H9 (cell line): ENCODE results near the gene ARPC1A. TPM values are rescaled to one million over a fixed set of nuclear protein-coding genes. Genes with fewer than 3 reads are reported as not detected.

Source experiments
- DNase-seq: peaks from one replicate; pipeline ENCODE4 v3.0.0-alpha.2; 2017
- H2AFZ ChIP-seq: one replicate; pipeline ENCODE4 v1.6.1; 2013; ENCODE audit warnings: mild to moderate bottlenecking, low read length, control low read depth, moderate library complexity
- H2AK5ac ChIP-seq: 2 replicates; pipeline ENCODE4 v1.6.1; 2013; ENCODE audit warnings: low read length, control low read depth, mixed read lengths; ENCODE audit not compliant: insufficient read length
- H2BK120ac ChIP-seq: one replicate; pipeline ENCODE4 v1.6.1; 2013; ENCODE audit warnings: low read depth, mild to moderate bottlenecking, low read length, control low read depth, inconsistent platforms; ENCODE audit not compliant: poor library complexity, severe bottlenecking
- H2BK12ac ChIP-seq: 2 replicates; pipeline ENCODE4 v1.6.1; 2013; ENCODE audit warnings: low read length, control low read depth, mixed read lengths, low read depth; ENCODE audit not compliant: insufficient read length
- H2BK15ac ChIP-seq: 2 replicates; pipeline ENCODE4 v1.6.1; 2013; ENCODE audit warnings: low read depth, low read length, control low read depth
- H2BK20ac ChIP-seq: one replicate; pipeline ENCODE4 v1.6.1; 2013; ENCODE audit warnings: low read depth, mild to moderate bottlenecking, low read length, control low read depth, inconsistent platforms; ENCODE audit not compliant: poor library complexity, severe bottlenecking
- H2BK5ac ChIP-seq: 2 replicates; pipeline ENCODE4 v1.6.1; 2013; ENCODE audit warnings: low read length, control low read depth, mixed read lengths; ENCODE audit not compliant: insufficient read length
- H3K14ac ChIP-seq: 2 replicates; pipeline ENCODE4 v1.6.1; 2013; ENCODE audit warnings: low read length, control low read depth; ENCODE audit not compliant: insufficient read depth
- H3K18ac ChIP-seq: 2 replicates; pipeline ENCODE4 v1.6.1; 2013; ENCODE audit warnings: low read depth, mild to moderate bottlenecking, mixed read lengths, low read length, control low read depth; ENCODE audit not compliant: insufficient read length
- H3K23ac ChIP-seq: 2 replicates; pipeline ENCODE4 v1.6.1; 2013; ENCODE audit warnings: low read length, control low read depth, mixed read lengths, low read depth; ENCODE audit not compliant: insufficient read length
- H3K23me2 ChIP-seq: 2 replicates; pipeline ENCODE4 v1.6.1; 2013; ENCODE audit warnings: low read depth, mild to moderate bottlenecking, mixed read lengths, low read length, control low read depth; ENCODE audit not compliant: insufficient read length, poor library complexity, severe bottlenecking
- H3K27ac ChIP-seq: 2 replicates; pipeline ENCODE4 v1.5.1; 2013; ENCODE audit warnings: low read length, control low read depth, mixed read lengths, low read depth; ENCODE audit not compliant: insufficient read length
- H3K27me3 ChIP-seq: 2 replicates; pipeline ENCODE4 v1.6.1; 2013; ENCODE audit warnings: low read length, control low read depth, inconsistent platforms; ENCODE audit not compliant: insufficient read depth
- H3K4ac ChIP-seq: 2 replicates; pipeline ENCODE4 v1.6.1; 2013; ENCODE audit warnings: low read depth, mild to moderate bottlenecking, control low read depth, inconsistent platforms, low read length, moderate library complexity
- H3K4me1 ChIP-seq: 2 replicates; pipeline ENCODE4 v1.6.1; 2013; ENCODE audit warnings: low read length, control low read depth, inconsistent platforms; ENCODE audit not compliant: insufficient read depth
- H3K4me2 ChIP-seq: 2 replicates; pipeline ENCODE4 v1.6.1; 2013; ENCODE audit warnings: low read length, control low read depth, mixed read lengths; ENCODE audit not compliant: insufficient read length, insufficient read depth
- H3K56ac ChIP-seq: 2 replicates; pipeline ENCODE4 v1.6.1; 2013; ENCODE audit warnings: low read depth, mild to moderate bottlenecking, mixed read lengths, low read length, control low read depth; ENCODE audit not compliant: insufficient read length
- H3K79me1 ChIP-seq: 2 replicates; pipeline ENCODE4 v1.6.1; 2013; ENCODE audit warnings: low read depth, mild to moderate bottlenecking, moderate library complexity, low read length, control low read depth, inconsistent platforms; ENCODE audit not compliant: insufficient read depth, poor library complexity, severe bottlenecking
- H3K79me2 ChIP-seq: 2 replicates; pipeline ENCODE4 v1.6.1; 2013; ENCODE audit warnings: low read length, control low read depth, inconsistent platforms; ENCODE audit not compliant: insufficient read depth
- H3K9ac ChIP-seq: 2 replicates; pipeline ENCODE4 v1.6.1; 2013; ENCODE audit warnings: low read length, control low read depth, mixed read lengths; ENCODE audit not compliant: insufficient read length; ENCODE audit errors: extremely low read depth
- H3K9me3 ChIP-seq: one replicate; pipeline ENCODE4 v1.6.1; 2013; ENCODE audit warnings: low read depth, low read length, inconsistent platforms; ENCODE audit not compliant: control insufficient read depth
- H3T11ph ChIP-seq: one replicate; pipeline ENCODE4 v1.6.1; 2013; ENCODE audit warnings: mild to moderate bottlenecking, low read length, control low read depth, inconsistent platforms
- H4K20me1 ChIP-seq: one replicate; pipeline ENCODE4 v1.6.1; 2013; ENCODE audit not compliant: control insufficient read depth, insufficient read length, insufficient read depth
- H4K5ac ChIP-seq: 2 replicates; pipeline ENCODE4 v1.6.1; 2013; ENCODE audit warnings: low read depth, mild to moderate bottlenecking, mixed read lengths, low read length, control low read depth; ENCODE audit not compliant: insufficient read length
- H4K8ac ChIP-seq: replicated peaks from 2 replicates; pipeline ENCODE4 v1.6.1; 2013; ENCODE audit warnings: low read length, control low read depth, mixed read lengths, low read depth; ENCODE audit not compliant: insufficient read length
- H4K91ac ChIP-seq: 2 replicates; pipeline ENCODE4 v1.6.1; 2013; ENCODE audit warnings: low read depth, mild to moderate bottlenecking, moderate library complexity, mixed read lengths, low read length, control low read depth; ENCODE audit not compliant: insufficient read length
- H3K27ac Mint-ChIP-seq, 3 experiments: 2 replicates in 2 of 3; 3 replicates in 1 of 3; pipeline ENCODE4 v1.8.0; 2020 to 2021; ENCODE audit warnings: mixed read lengths in 3 of 3, mild to moderate bottlenecking in 1 of 3, moderate library complexity in 1 of 3
- H3K27me3 Mint-ChIP-seq: 2 replicates; pipeline ENCODE4 v1.8.0; 2021; ENCODE audit warnings: low read depth, mild to moderate bottlenecking, moderate library complexity, mixed read lengths
- H3K36me3 Mint-ChIP-seq, 3 experiments: 2 replicates in 2 of 3; 3 replicates in 1 of 3; pipeline ENCODE4 v1.8.0; 2020 to 2021; ENCODE audit warnings: low read depth in 3 of 3, mixed read lengths in 3 of 3; ENCODE audit not compliant: insufficient read depth in 1 of 3
- H3K4me1 Mint-ChIP-seq, 2 experiments: 2 replicates each; pipeline ENCODE4 v1.8.0; 2020; ENCODE audit warnings: mixed read lengths in 2 of 2
- H3K4me3 Mint-ChIP-seq, 2 experiments: 2 replicates in 1 of 2; 3 replicates in 1 of 2; pipeline ENCODE4 v1.8.0; 2020 to 2021; ENCODE audit warnings: mild to moderate bottlenecking in 2 of 2, mixed read lengths in 2 of 2, moderate library complexity in 1 of 2
- H3K9me3 Mint-ChIP-seq, 2 experiments: 2 replicates in 1 of 2; 3 replicates in 1 of 2; pipeline ENCODE4 v1.8.0; 2020; ENCODE audit warnings: mild to moderate bottlenecking in 2 of 2, mixed read lengths in 2 of 2, moderate library complexity in 1 of 2
- WGBS: extraction: QIAGEN DNeasy Blood & Tissue Kit; methylation state at CpG from one replicate; pipeline ENCODE4 v1.1.7; 2013; ENCODE audit warnings: missing lambda C conversion rate, low lambda C conversion rate, mixed read lengths; ENCODE audit not compliant: insufficient read length; ENCODE audit errors: extremely low coverage; 5-methylcytosine and 5-hydroxymethylcytosine counted together
- total RNA-seq: library from RNA; stranded (reverse); gene quantifications from 2 replicates; pipeline ENCODE4 v1.2.1, GENCODE V29; 2021
- TF ChIP-seq, protein P1 (sequence below): fragments of 200-600 bp; sonication (generic); conservative IDR thresholded peaks from 3 replicates; pipeline ENCODE4 v1.8.0; 2021; ENCODE audit warnings: antibody characterized with exemption, mild to moderate bottlenecking

Gene ARPC1A
- total RNA-seq, 1 experiment from 2014 or later = 169 TPM

DNA sequence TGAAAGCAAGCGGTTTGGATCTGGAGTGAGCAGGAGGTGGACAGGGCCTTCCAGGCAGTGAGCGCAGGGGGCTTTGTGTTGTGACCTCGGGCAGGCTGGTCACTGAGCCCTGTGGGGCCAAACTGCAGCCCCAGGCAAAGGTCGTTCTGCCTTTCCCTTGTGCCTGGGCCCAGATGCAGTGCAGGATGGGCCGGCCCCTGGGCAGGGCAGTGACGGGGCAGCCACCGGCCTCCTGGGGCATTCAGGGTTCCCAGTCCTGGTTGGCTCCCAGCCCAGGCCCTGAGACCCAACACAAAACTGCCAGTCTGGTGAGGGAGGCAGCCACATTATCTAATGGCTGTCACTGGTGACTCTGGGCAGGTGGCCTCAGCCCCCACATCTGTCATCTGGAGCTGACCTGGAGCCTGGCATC lies 56.0 kb downstream of the ARPC1A start:
- H2AK5ac ChIP-seq = no peak overlapping the region

More for the DNA sequence above, 56.0 kb downstream of the ARPC1A start:
- TF ChIP-seq, protein P1, sequence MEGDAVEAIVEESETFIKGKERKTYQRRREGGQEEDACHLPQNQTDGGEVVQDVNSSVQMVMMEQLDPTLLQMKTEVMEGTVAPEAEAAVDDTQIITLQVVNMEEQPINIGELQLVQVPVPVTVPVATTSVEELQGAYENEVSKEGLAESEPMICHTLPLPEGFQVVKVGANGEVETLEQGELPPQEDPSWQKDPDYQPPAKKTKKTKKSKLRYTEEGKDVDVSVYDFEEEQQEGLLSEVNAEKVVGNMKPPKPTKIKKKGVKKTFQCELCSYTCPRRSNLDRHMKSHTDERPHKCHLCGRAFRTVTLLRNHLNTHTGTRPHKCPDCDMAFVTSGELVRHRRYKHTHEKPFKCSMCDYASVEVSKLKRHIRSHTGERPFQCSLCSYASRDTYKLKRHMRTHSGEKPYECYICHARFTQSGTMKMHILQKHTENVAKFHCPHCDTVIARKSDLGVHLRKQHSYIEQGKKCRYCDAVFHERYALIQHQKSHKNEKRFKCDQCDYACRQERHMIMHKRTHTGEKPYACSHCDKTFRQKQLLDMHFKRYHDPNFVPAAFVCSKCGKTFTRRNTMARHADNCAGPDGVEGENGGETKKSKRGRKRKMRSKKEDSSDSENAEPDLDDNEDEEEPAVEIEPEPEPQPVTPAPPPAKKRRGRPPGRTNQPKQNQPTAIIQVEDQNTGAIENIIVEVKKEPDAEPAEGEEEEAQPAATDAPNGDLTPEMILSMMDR = no peak
- H2BK20ac ChIP-seq = no peak overlapping the region
- no peak overlapping the region for H3K14ac ChIP-seq
- no peak overlapping the region for H3K4me2 ChIP-seq
- Mint-ChIP-seq H3K4me1 (peaks cover 6 to 11% of the 10 kb centered on the region in 2 experiments), H3K27ac (no peak overlapping the region), H3K9me3 (no peaks in the 10 kb centered on the region; a peak in 1 of 5 replicates), H3K4me3 (no peak overlapping the region), H3K36me3 (peaks cover 7 to 30% (median 14%) of the 10 kb centered on the region in 3 experiments; a peak in 6 of 7 replicates), H3K27me3 (no peaks in the 10 kb centered on the region)
- H3K23ac ChIP-seq = no peak overlapping the region
- no peaks in the 10 kb centered on the region for H3K27me3 ChIP-seq
- H3K4ac ChIP-seq = no peak overlapping the region
- no peak overlapping the region for H2AFZ ChIP-seq
- H4K91ac ChIP-seq = no peak overlapping the region
- no peak overlapping the region for H3T11ph ChIP-seq
- H4K5ac ChIP-seq = no peak overlapping the region
- H3K27ac ChIP-seq = no peak overlapping the region
- no peak overlapping the region for H3K9ac ChIP-seq
- H2BK15ac ChIP-seq = no peak overlapping the region
- no peak overlapping the region for H3K18ac ChIP-seq
- no CpG with 5 or more reads among the region's 7 CpGs for WGBS
- H4K8ac ChIP-seq = no peak overlapping the region
- H3K4me1 ChIP-seq = no peaks in the 10 kb centered on the region
- H3K23me2 ChIP-seq = no peaks in the 10 kb centered on the region
- H2BK12ac ChIP-seq = no peak overlapping the region
- peaks cover 8% of the 10 kb centered on the region for H3K79me1 ChIP-seq
- no peak overlapping the region for H2BK120ac ChIP-seq
- no peaks in the 10 kb centered on the region for H4K20me1 ChIP-seq
- no peak overlapping the region for H2BK5ac ChIP-seq
- H3K56ac ChIP-seq = no peak overlapping the region
- DNase-seq = no peak
- no peaks in the 10 kb centered on the region for H3K9me3 ChIP-seq
- H3K79me2 ChIP-seq = no peaks in the 10 kb centered on the region
